ENCODE data around the gene NOTCH1.
A peak's percentile ranks its signal among the peaks of the same experiment; 100 is the strongest.
"Not testable (repeated sequence)": the region's sequence is repeated elsewhere in the genome, so short reads cannot be mapped to it uniquely, and the experiment has no call there.

The NOTCH1 gene

DNA sequence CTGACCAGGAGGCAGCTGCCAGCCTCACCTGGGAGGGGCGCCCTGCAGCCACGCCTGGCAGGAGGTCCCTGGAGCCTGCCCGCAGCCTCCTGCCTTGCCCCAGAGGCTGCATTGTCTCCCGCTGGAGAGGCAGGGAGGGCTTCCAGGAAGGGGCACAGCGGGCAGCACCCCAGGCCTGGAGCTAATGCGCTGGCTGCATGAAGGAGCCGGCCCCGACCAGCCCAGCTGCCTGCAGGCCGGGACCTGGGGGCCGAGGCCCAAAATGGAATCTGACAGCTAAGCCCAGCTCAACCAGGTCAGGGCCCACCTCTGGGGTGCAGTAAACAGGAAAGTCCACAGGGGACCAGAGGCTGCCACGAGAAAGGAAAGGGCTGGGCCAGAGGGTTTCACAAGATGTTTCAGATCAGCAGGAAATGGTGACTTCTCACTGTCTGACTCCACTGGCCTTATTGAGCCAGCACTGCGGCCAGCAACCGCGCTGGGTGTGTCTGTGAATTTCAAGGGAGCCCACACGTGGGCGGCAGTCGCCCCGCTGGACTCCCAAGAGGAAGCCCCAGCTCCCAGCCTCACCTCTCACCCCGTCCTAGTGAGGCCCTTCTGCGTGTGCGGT lies 18.6 kb upstream of the NOTCH1 start:
- no peak for DNase-seq (ENCODE audit: low read depth in 2 of 2)

- DNase-seq (ENCODE audit: low read depth in 2 of 2) = no peak
Measured at GRCh38 chr9:136563646-136564325, 17.9 kb upstream of the NOTCH1 start.

GRCh38 chr9:136562746-136563495 lies 17.1 kb upstream of the NOTCH1 start:
- no peak for DNase-seq (ENCODE audit: low read depth in 2 of 2)

GRCh38 chr9:136561779-136562178 lies 15.9 kb upstream of the NOTCH1 start:
- DNase-seq (ENCODE audit: low read depth in 2 of 2) = no peak

- no peak for DNase-seq (ENCODE audit: low read depth in 2 of 2)
Measured at GRCh38 chr9:136560586-136560985, 14.7 kb upstream of the NOTCH1 start.

DNA sequence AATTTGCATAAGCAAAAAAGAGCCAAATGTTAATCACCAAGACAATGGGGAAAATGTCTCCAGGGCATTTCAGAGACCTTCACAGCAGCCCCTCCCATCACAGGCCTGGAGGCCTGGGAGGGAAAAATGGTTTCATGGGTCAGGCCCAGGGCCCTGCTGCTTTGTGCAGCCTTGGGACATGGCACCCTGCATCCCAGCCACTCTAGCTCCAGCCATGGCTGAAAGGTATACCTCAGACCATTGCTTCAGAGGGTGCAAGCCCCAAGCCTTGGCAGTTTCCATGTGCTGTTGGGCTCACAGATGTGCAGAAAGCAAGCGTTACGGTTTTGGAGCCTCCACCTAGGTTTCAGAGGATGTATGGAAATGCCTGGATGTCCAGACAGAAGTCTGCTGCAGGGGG lies 13.5 kb upstream of the NOTCH1 start:
- not testable (repeated sequence) for DNase-seq (ENCODE audit: low read depth in 2 of 2)

- not testable (repeated sequence) for DNase-seq (ENCODE audit: low read depth in 2 of 2)
Measured at GRCh38 chr9:136558846-136559245, 13.0 kb upstream of the NOTCH1 start.

GRCh38 chr9:136558373-136558772 lies 12.5 kb upstream of the NOTCH1 start:
- no peak for DNase-seq (ENCODE audit: low read depth in 2 of 2)

GRCh38 chr9:136557036-136557435 lies 11.2 kb upstream of the NOTCH1 start:
- no peak for DNase-seq (ENCODE audit: low read depth in 2 of 2)

DNA sequence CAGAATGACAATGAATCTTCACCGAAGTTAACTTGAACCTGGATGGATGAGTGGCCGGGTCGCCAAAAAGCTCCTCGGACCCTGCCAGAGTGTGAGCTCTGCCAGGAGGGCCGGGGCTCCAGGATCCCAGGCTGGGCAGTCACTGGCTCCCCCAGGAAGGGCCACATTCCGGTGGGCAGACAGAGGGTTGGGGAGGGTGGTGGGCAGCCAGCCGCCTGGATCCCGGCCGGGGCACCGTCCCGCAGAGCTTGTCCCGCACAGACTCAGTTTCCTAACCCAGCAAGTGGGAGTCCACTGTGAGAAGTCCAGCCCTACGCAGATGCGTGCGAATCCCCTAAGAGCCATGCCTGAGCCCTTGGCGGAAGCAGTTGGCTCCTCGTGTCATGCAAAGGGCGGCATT lies 10.3 kb upstream of the NOTCH1 start:
- DNase-seq (ENCODE audit: low read depth in 2 of 2) = no peak

GRCh38 chr9:136554870-136555269 lies 9.0 kb upstream of the NOTCH1 start:
- DNase-seq (ENCODE audit: low read depth in 2 of 2) = no peak

DNA sequence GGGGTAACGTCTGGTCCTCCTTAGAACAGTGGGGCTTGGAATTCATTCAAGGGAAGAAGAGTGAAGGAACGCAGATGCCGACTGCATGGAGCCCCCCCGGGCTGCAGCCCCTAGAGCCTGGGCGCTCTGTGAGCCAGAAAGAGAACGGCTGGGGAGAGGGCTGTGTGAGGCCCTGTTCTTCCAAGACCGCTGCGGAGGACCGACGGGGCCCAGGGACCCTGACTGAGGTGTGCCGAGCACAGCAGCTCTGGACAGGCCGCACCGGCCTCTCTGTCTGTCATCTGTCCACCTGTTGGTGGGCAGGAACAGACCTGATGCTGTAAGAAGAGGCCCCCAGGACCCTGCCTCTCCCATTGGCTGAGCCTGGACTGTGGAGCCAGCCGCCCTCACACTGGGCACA lies 7.7 kb upstream of the NOTCH1 start:
- no peak for DNase-seq (ENCODE audit: low read depth in 2 of 2)

DNA sequence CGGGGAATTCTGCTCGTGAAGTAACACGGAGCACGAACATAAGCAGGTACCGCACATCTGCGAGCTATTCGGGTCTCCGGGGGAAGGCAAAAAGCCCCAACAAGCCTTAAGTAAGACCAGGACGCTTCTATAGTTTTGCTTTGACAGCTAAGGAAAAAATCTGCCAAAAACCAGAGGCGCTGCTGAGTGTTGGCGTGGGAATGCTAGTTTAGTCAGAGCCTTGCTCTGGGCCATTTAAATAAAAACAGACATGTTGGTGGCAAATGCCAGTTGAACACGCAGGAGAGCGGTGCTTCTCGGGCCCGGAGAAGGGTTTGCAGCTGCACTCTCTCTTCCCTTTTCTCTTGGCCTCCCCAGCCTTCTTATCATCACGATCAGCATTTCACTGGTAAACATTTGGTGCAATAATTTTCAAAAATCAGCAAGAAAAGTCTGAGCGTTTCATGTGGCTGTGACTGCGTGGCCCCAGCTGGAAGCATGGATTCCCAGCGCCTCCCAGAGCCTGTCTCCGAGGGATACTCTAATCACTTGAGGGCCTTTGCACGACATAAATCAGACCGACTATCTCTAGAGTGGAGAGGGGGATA lies 6.4 kb upstream of the NOTCH1 start:
- no peak for DNase-seq (ENCODE audit: low read depth in 2 of 2)

DNA sequence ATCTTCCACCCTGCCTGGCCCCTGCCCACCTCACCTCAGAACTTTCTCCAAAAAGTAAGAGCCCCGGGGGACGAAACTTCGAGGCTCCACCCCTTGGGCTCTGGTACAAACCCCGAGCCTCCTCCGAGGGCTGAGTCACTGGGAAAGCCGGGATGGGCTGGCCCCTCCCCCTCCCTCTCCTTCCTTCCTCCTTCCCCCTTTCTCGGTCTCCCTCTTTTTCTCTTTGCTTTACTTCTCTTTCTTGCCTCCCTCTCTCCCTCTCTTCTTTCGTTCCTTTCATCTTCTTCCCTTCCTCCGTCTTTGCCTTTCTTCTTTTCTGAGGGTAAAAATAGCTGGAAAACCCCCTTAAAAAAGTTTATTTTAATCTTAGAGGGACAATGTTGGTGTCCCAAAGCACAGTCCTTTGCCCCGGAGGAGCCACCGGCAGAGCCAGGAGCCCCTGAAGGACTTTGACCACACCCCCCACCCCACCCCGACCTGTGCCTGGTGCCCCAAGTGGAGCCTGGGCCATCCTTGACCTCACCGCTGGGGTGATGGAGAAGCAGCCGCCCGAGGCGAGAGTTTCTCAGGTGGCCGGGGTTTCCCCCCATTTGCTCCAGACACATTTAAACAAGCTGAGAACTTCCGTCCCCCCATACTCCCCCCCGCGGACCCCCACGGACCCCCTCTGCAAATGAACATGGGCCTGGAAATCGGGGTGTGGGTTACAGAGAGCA lies 5.7 kb upstream of the NOTCH1 start:
- DNase-seq (ENCODE audit: low read depth in 2 of 2) = no peak

DNA sequence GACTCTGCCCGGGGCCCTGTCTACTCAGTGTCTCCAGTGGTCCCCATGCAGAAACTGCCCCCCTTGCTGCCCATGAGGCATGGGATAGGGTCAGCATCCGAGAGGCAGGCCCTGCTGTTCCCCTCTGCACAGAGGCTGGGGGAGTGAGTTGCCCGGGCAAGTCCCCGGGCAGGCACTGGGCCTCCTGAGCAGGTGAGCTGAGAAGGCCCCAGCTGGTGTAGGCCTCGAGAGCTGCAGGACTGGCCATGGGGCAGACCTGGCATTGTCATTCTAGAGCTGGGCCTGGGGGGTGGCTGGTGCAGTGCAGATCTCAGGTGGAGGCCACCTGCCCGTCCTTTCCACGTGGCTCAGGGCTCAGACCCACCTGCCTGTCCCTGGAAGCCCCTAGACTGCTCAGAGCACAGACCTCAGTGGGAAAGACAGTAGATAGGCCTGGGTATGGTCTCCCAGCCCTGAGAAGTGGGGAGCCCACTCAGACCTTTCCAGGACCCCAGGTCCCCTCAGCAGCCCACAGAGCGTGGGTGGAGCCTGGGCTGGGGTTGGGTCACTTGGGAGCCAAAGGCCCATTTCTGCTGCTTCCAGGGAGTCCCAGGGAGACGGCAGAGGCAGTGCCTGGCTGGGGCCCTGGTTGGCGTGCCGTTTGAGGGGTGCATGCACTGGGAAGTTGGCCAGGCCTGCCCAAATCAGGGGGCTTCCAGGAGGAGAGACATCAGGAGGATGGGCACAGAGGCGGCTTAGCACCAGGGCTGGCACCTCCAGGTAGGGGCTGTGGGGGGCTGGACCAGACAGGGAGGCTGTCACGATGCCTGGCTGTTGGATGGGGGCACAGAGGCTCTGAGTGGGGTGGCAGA lies 4.8 kb upstream of the NOTCH1 start:
- no peak for DNase-seq (ENCODE audit: low read depth in 2 of 2)

DNA sequence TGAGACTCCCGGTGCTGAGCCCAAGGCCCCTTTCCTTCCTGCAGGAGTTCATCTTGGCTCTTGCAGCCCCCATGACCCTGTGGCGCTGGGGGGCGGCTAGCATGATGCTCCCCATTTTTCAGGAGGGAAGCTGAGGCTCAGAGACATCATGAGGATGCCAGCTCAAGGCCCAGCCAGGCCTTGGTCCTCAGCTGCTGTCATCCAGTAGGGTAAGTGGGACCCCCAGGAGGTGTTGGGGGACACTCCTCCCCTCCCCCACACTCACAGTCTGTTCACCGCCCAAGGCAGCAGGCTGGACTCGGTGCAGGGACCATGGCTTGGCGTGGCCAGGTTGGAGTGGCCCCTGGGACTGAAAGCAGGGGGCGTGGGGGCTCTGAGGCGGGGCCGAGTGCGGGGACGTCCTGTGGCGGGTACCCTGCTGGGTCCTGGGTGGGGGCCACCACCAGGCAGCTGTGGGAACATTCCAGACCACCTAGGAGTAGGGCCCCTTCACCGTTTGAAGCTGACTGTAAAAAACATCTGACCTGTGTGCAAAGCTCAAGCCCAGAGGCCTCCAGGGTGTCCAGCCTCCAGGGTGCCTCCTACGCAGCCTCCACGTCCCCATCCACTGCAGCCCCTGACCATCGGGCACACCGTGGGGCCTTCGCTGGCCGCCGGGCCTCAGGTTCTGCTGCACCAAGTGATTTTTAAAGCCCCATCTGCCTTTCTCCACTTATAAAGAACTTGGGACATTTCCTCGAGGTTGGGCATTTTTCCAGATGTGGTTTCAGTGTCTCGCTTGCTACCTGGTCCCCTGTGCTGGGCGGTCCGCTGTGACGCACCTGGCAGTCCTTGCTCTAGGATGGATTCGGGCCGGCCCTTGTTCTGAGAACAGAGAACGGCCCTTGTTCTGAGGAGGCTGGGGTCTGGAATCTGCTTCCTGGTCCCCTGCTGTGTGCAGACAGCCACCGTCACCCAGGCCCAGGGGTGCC lies 3.4 kb upstream of the NOTCH1 start:
- no peak for DNase-seq (ENCODE audit: low read depth in 2 of 2)

GRCh38 chr9:136547508-136548215 lies 1.8 kb upstream of the NOTCH1 start:
- no peak for DNase-seq (ENCODE audit: low read depth in 2 of 2)

- DNase-seq (ENCODE audit: low read depth in 2 of 2) = peak in 1 of 2 donors; percentile 45
Measured at GRCh38 chr9:136546697-136547501, 1.1 kb upstream of the NOTCH1 start.

- no peak for DNase-seq (ENCODE audit: low read depth in 2 of 2)
Measured at GRCh38 chr9:136545692-136545964, 220 bp downstream of the NOTCH1 start.
